ENCODE results near the gene FCN2. TPM values are rescaled to one million over a fixed set of nuclear protein-coding genes. Genes with fewer than 3 reads are reported as not detected.

Gene FCN2
- total and polyA plus RNA-seq, 2 of the 13 experiments (the other 11 are each of a cell fraction or from before 2014, with no cell fraction given) = not detected

DNA sequence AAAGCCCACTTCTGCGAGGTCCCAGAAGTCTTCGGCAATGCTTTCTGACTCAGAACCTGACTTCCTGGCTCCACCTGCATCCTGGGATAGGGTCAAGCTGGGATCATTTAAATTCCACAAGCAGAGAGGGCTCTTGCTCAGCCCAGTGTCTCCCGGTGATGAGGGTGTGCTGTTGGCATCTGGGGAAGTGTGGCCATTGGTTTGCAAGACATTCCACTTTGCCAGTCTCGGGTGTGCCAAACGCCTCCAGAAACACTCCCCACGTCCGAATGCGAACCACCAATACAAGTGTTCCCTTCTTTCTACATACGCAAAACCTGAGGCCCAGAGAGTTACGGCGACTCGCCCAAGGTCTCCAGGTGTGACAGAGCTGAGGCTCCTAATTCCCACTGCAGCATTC, 43.1 kb upstream of the FCN2 start:
- H3K27ac ChIP-seq (ENCODE audit: extremely low read length, insufficient read depth, low read length) = no peak overlapping the region
- FAIRE-seq (no peak), DNase-seq (ENCODE audit: low spot score) (no peak), ATAC-seq (no peak)
- H3K9ac ChIP-seq (ENCODE audit: insufficient read depth, low read depth, low read length) = no peak overlapping the region
- H3K36me3 ChIP-seq (replicated peaks in 1 of 2; ENCODE audit: control insufficient read depth in 1 of 2, insufficient read depth in 2 of 2, low read length in 2 of 2) = no peaks in the 10 kb centered on the region
- peaks cover 20 to 86% of the 10 kb centered on the region in 2 experiments for H3K27me3 ChIP-seq (ENCODE audit: control insufficient read depth in 1 of 2, insufficient read depth in 2 of 2, low read length in 2 of 2)
- BruUV-seq (replicated peaks) = no TSS peak
- H3K4me2 ChIP-seq (ENCODE audit: low read depth, low read length) = no peak overlapping the region
- ChIA-PET CTCF (ENCODE audit: low intra/inter-chr PET ratio, low total read pairs) (no interaction called here), POLR2A (no interaction called here)
- intact Hi-C loops (cut with micrococcal nuclease; ENCODE audit: unreplicated experiment) (no loop called here), in situ Hi-C loops (cut with HindIII; ENCODE audit: extremely low pct_ligation_motif_present, low pct_unique_long_range_greater_than_20kb) (no loop called here)
- no peaks in the 10 kb centered on the region for H4K20me1 ChIP-seq (ENCODE audit: insufficient read depth, low read length)
- no peak overlapping the region for H2AFZ ChIP-seq (ENCODE audit: low read length)
- no peak overlapping the region for H3K4me3 ChIP-seq (replicated peaks in 1 of 3; ENCODE audit: insufficient read depth in 1 of 3, low read depth in 2 of 3, low read length in 3 of 3)
- WGBS (ENCODE audit: low lambda C conversion rate) = 13% methylated on average over 12 of the region's 12 CpGs
- no peak for TF ChIP-seq ZKSCAN5 (CRISPR knock-in tag; IDR thresholded peaks at IDR 0.05)
- TF ChIP-seq PLRG1 (conservative IDR thresholded peaks at IDR 0.05) = no peak
- TF ChIP-seq BCL6 (CRISPR knock-in tag; IDR thresholded peaks at IDR 0.05) = no peak
- no peak for TF ChIP-seq ZNF20 (CRISPR knock-in tag; IDR thresholded peaks at IDR 0.05)
- TF ChIP-seq NFKB2 (CRISPR knock-in tag; IDR thresholded peaks at IDR 0.05; ENCODE audit: borderline replicate concordance) = no peak
- no peak for TF ChIP-seq ZNF468 (CRISPR knock-in tag; IDR thresholded peaks at IDR 0.05)
- TF ChIP-seq ESRRA (CRISPR knock-in tag; IDR thresholded peaks at IDR 0.05; ENCODE audit: low read depth) = no peak
- TF ChIP-seq ZNF720 (CRISPR knock-in tag; IDR thresholded peaks at IDR 0.05) = no peak
- no peak for TF ChIP-seq KDM5B (CRISPR knock-in tag; IDR thresholded peaks at IDR 0.05; ENCODE audit: borderline replicate concordance)
- TF ChIP-seq ZNF354B (CRISPR knock-in tag; IDR thresholded peaks at IDR 0.05) = no peak
- H3K79me2 ChIP-seq (ENCODE audit: insufficient read depth, low read length) = no peaks in the 10 kb centered on the region
- H3K4me1 ChIP-seq (ENCODE audit: insufficient read depth, low read length) = no peaks in the 10 kb centered on the region
- H3K9me3 ChIP-seq (ENCODE audit: low read length) = no peaks in the 10 kb centered on the region

DNA sequence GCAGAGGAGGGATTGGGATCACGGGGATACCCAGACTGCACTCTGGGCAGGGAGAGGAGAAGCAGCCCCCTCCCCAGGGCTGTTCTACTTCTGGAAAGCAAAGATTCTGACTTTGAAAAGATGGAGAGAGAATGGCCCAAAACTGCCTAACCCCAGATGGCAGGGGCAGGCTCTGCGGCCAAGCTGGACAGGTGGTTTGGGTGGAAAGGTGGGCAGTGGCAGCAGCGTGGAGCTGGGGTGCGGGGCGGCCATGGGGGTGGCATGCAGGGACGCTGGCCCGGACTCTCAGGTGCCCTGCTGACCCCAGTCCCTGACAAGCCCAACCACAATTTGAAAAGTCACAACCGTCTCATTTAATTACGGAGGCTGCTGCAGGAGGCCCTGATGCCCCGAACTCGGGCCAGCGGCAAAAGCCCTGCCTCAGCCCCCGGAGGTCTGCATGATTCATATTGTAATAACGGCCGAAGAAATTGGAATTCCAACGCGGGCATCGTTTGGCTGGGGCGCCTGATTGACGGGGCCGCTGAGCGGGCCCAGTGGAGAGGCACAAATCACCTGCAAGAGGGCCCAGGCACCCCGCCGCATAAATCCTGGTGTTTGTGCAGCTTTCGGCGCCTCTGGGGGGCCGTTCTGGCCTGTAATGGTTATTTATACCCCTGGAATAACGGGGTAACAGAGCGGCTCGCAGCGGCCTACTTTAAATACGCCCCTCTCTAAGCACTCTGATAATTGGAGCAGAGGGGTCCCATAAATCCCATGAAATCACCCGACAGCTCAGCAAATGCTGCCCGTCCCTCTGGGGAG, 41.8 kb upstream of the FCN2 start:
- Histone ChIP-seq H3K4me1 (ENCODE audit: insufficient read depth, low read length) (no peaks in the 10 kb centered on the region), H3K36me3 (replicated peaks in 1 of 2; ENCODE audit: control insufficient read depth in 1 of 2, insufficient read depth in 2 of 2, low read length in 2 of 2) (no peaks in the 10 kb centered on the region), H3K79me2 (ENCODE audit: insufficient read depth, low read length) (no peaks in the 10 kb centered on the region), H3K4me3 (replicated peaks in 1 of 3; ENCODE audit: insufficient read depth in 1 of 3, low read depth in 2 of 3, low read length in 3 of 3) (no peak overlapping the region), H3K4me2 (ENCODE audit: low read depth, low read length) (no peak overlapping the region), H3K9me3 (ENCODE audit: low read length) (no peaks in the 10 kb centered on the region), H3K27ac (ENCODE audit: extremely low read length, insufficient read depth, low read length) (no peak overlapping the region), H2AFZ (ENCODE audit: low read length) (no peak overlapping the region), H3K27me3 (ENCODE audit: control insufficient read depth in 1 of 2, insufficient read depth in 2 of 2, low read length in 2 of 2) (peaks cover 17 to 89% of the 10 kb centered on the region in 2 experiments), H3K9ac (ENCODE audit: insufficient read depth, low read depth, low read length) (no peak overlapping the region), H4K20me1 (ENCODE audit: insufficient read depth, low read length) (no peaks in the 10 kb centered on the region)
- in situ Hi-C loops (cut with HindIII; ENCODE audit: extremely low pct_ligation_motif_present, low pct_unique_long_range_greater_than_20kb) (no loop called here), intact Hi-C loops (cut with micrococcal nuclease; ENCODE audit: unreplicated experiment) (no loop called here)
- POLR2A ChIA-PET = no interaction called here
- CTCF ChIA-PET (ENCODE audit: low intra/inter-chr PET ratio, low total read pairs) = no interaction called here
- FAIRE-seq (no peak), ATAC-seq (no peak), DNase-seq (ENCODE audit: low spot score) (no peak)
- BruUV-seq (replicated peaks) = no TSS peak
- WGBS (ENCODE audit: low lambda C conversion rate) = 17% methylated on average over 6 of the region's 34 CpGs
- no peak for TF ChIP-seq RARA (CRISPR knock-in tag; IDR thresholded peaks at IDR 0.05)
- no peak for TF ChIP-seq ZNF552 (CRISPR knock-in tag; IDR thresholded peaks at IDR 0.05; ENCODE audit: borderline replicate concordance)
- no peak for TF ChIP-seq CEBPG (CRISPR knock-in tag; IDR thresholded peaks at IDR 0.05)
- TF ChIP-seq CHD2 (IDR thresholded peaks at IDR 0.05; ENCODE audit: low read depth, low read length) = no peak
- TF ChIP-seq ZNF775 (CRISPR knock-in tag; IDR thresholded peaks at IDR 0.05; ENCODE audit: borderline replicate concordance) = no peak
- TF ChIP-seq, protein P1, sequence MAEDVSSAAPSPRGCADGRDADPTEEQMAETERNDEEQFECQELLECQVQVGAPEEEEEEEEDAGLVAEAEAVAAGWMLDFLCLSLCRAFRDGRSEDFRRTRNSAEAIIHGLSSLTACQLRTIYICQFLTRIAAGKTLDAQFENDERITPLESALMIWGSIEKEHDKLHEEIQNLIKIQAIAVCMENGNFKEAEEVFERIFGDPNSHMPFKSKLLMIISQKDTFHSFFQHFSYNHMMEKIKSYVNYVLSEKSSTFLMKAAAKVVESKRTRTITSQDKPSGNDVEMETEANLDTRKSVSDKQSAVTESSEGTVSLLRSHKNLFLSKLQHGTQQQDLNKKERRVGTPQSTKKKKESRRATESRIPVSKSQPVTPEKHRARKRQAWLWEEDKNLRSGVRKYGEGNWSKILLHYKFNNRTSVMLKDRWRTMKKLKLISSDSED (CRISPR knock-in tag; IDR thresholded peaks at IDR 0.05) = no peak

All from HepG2 (cell line).